IPS-18a (cell line): Measurements from ENCODE around the gene ARRB1.
"Not testable (repeated sequence)": the region's sequence is repeated elsewhere in the genome, so short reads cannot be mapped to it uniquely, and the experiment has no call there.

Experiments used
- H3K27ac ChIP-seq: one replicate; pipeline ENCODE4 v1.5.1; 2013; ENCODE audit warnings: low read length
- H3K27me3 ChIP-seq: one replicate; pipeline ENCODE4 v1.6.1; 2013; ENCODE audit warnings: mild to moderate bottlenecking, low read length; ENCODE audit not compliant: control insufficient read depth, insufficient read depth
- H3K36me3 ChIP-seq: one replicate; pipeline ENCODE4 v1.6.1; 2013; ENCODE audit warnings: low read depth, low read length; ENCODE audit not compliant: control insufficient read depth
- H3K4me1 ChIP-seq: one replicate; pipeline ENCODE4 v1.6.1; 2013; ENCODE audit warnings: low read depth, low read length; ENCODE audit not compliant: control insufficient read depth
- H3K4me3 ChIP-seq: one replicate; pipeline ENCODE4 v1.5.1; 2013; ENCODE audit warnings: low read length
- H3K9ac ChIP-seq: one replicate; pipeline ENCODE4 v1.6.1; 2013; ENCODE audit warnings: mild to moderate bottlenecking, low read length, moderate library complexity
- H3K9me3 ChIP-seq: one replicate; pipeline ENCODE4 v1.6.1; 2013; ENCODE audit warnings: low read depth, low read length; ENCODE audit not compliant: control insufficient read depth

ARRB1 gene

DNA sequence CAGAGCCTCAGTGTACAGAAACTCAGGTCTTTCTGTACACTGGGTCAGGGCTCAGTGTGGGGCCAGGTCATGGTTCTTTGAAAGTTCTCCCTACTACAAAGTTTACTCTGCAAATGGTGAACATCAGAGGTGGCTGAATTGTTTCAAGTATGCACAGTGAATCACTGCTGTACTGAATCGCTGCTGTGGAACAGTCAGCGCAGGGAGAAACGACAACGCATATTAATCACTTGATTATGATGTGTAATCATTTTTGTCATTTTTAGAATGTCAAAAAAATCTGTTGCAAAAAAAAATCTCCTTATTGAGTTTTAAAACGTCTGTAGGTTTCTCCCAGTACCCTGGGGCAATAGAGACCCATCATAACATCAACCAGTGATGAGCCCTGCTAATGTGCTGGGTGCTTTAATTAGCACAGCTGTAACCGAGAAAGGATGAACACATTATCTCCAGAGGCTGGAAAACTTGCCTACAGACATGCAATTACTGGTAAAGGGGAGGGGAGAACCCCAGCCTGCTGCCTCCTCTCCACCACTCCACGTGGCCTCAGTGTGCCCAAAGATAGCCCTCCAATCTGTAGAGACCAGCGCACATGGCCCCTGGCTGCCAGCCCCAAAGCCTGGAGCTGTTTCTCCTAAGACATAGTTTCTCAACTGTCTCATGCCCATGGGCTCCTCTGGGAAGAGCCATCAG lies 12.8 kb downstream of the ARRB1 start:
- H3K9ac ChIP-seq: no peak overlapping the region
- H3K27ac ChIP-seq: no peak overlapping the region

DNA sequence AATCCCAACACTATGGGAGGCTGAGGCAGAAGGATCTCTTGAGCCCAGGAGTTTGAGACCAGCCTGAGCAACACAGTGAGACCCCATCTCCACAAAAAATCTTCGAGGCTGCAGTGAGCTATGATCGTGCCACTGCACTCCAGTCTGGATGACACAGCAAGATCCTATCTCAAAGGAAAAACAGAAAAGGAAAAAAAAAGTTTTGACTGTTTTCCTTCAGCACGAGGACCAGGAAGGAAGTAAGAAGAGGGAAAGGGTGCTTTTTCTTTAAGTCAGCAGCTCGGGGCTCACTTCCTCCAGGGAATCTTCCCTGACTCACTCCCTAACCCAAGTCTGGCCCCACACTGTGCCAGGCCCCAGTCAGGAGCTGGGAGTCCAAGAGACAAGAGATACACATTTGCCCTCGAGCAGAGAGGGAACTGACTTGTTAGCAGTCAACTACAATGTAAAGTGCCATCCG lies 14.2 kb downstream of the ARRB1 start:
- Histone ChIP-seq H3K27ac (no peak overlapping the region), H3K4me1 (peaks cover 20% of the 10 kb centered on the region), H3K4me3 (no peak overlapping the region), H3K36me3 (no peaks in the 10 kb centered on the region), H3K9me3 (no peaks in the 10 kb centered on the region), H3K9ac (no peak overlapping the region), H3K27me3 (no peaks in the 10 kb centered on the region)

More for the DNA sequence above, 12.8 kb downstream of the ARRB1 start:
- Histone ChIP-seq H3K36me3 (no peaks in the 10 kb centered on the region), H3K4me1 (peaks cover 28% of the 10 kb centered on the region), H3K27me3 (no peaks in the 10 kb centered on the region), H3K9me3 (no peaks in the 10 kb centered on the region), H3K4me3 (no peak overlapping the region)

DNA sequence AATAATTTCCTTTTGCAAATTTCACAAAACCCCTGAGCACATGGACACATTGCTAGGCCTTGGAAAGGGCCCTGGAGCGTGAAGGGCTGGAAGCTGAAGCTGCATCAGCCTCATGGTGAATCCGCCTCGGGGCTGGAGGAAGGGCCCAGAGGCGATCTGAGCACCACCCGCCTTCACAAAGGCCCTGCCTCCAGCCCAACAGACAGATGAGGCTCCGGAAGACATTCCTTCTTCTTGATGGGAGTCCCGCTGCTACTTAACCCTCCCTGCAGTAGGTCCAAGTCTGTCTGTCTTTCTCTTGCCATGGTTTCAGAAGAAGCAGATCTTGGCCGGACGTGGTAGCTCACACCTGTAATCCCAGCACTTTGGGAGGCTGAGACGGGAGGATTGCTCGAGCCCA lies 16.5 kb downstream of the ARRB1 start:
- H3K36me3 ChIP-seq: no peaks in the 10 kb centered on the region
- no peaks in the 10 kb centered on the region for H3K9me3 ChIP-seq
- H3K27me3 ChIP-seq: no peaks in the 10 kb centered on the region
- H3K9ac ChIP-seq: no peak overlapping the region
- peaks cover 16% of the 10 kb centered on the region for H3K4me1 ChIP-seq
- no peak overlapping the region for H3K4me3 ChIP-seq
- H3K27ac ChIP-seq: no peak overlapping the region

DNA sequence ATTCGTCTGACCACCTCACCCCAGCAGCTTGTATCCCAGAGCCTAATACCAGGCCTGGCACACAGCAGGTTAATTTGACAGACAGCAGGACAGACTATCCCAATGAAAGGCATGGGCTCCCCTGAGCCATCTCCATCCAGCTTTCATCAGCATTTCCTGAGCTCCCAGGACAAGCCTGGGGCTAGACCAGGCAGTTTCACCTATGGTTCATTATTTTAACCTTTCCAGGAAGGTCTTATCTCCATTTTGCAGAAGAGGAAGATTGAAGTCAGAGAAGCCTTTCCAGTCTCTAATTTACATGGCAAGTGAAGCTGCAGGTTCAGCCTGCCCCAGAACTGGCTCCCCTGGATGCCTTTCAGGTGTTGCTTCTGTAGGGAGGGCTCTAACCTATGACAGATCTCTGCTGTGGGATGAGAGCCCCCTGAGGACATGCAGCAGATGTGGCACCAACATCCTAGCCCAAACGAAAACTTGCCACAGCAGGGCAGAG lies 17.0 kb downstream of the ARRB1 start:
- peaks cover 14% of the 10 kb centered on the region for H3K4me1 ChIP-seq
- H3K27ac ChIP-seq: no peak overlapping the region
- H3K9ac ChIP-seq: no peak overlapping the region
- H3K27me3 ChIP-seq: no peaks in the 10 kb centered on the region
- H3K4me3 ChIP-seq: no peak overlapping the region
- no peaks in the 10 kb centered on the region for H3K9me3 ChIP-seq
- no peaks in the 10 kb centered on the region for H3K36me3 ChIP-seq

DNA sequence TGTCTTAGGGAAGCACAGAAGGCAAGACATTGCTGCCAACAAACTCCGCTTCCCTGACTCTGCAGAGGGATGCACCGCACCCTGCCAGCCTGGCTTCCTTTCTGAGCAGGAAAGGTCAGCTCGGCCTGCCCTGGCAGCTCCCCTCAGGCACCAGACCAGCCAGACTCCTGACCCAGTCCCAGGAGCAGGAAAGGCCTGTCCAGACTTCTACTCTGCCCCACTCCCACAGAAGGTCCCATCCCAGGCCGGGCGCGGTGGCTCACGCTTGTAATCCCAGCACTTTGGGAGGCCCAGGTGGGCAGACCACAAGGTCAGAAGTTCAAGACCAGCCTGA lies 17.7 kb downstream of the ARRB1 start:
- Histone ChIP-seq H3K36me3 (no peaks in the 10 kb centered on the region), H3K27me3 (no peaks in the 10 kb centered on the region), H3K9me3 (no peaks in the 10 kb centered on the region), H3K9ac (no peak overlapping the region), H3K27ac (no peak overlapping the region), H3K4me3 (no peak overlapping the region), H3K4me1 (peaks cover 14% of the 10 kb centered on the region)

DNA sequence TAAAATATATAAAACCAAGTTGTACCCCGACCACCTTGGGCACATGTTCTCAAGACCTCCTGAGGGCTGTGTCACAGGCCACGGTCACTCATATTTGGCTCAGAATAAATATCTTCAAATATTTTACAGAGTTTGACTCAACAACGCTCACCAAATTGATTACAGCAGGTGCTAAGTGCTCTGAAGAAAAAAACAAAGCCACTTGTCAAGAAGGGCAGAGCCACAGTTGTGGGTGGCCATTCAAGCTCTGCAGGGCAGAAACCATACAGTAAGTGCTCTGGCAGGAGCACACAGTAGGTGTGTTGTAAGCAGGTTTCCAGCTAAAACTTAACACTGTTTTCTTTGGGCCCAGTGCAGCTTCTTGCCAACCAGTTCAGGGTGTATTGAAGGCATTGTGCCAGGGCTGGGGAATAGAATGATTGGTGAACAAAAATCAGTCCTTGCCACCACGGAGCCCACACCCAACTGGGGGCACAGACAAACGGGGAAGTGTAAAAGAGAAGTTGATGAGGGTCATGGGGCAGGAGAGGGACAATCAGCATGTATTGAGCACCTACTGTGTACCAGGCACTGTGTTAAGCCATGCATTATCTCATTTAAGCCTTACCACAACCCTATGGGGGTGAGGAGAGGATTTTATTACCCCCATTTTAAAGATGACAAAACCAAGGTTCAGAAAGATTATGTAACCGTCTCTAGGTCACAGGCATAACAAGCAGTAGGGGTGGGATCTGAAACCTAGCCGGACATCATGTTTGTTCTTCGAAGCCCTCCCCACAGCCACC lies 18.2 kb downstream of the ARRB1 start:
- H3K9ac ChIP-seq: no peak overlapping the region
- no peak overlapping the region for H3K4me3 ChIP-seq
- no peaks in the 10 kb centered on the region for H3K36me3 ChIP-seq
- H3K27me3 ChIP-seq: no peaks in the 10 kb centered on the region
- H3K27ac ChIP-seq: no peak overlapping the region
- peaks cover 14% of the 10 kb centered on the region for H3K4me1 ChIP-seq
- no peaks in the 10 kb centered on the region for H3K9me3 ChIP-seq

DNA sequence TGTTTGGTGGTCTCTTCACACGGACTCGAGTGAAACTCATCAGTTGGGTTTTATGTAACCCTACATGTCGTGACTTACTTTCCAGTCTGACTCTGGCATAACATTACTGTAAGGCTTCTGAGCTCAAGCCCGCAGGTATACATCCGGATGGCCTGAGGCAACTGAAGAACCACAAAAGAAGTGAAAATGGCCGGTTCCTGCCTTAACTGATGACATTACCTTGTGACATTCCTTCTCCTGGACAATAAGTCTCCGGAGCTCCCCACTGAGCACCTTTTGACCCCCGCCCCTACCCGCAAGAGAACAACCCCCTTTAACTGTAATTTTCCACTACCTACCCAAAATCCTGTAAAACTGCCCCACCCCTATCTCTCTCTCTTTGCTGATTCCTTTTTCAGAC lies 19.7 kb downstream of the ARRB1 start:
- not testable (repeated sequence) for H3K27ac ChIP-seq, H3K9ac ChIP-seq, H3K27me3 ChIP-seq, H3K4me3 ChIP-seq, H3K9me3 ChIP-seq, H3K36me3 ChIP-seq
- peaks cover 14% of the 10 kb centered on the region for H3K4me1 ChIP-seq

DNA sequence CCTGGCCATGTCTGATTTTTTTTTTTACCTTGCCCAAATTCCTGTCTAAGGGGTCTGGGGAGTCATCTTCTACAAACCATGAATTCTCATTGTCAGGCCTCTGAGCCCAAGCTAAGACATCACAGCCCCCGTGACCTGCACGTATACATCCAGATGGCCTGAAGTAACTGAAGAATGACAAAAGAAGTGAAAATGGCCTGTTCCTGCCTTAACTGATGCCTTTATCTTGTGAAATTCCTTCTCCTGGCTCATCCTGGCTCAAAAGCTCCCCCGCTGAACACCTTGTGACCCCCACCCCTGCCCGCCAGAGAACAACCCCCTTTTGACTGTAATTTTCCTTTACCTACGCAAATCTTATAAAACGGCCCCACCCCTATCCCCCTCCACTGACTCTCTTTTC lies 20.2 kb downstream of the ARRB1 start:
- not testable (repeated sequence) for H3K36me3 ChIP-seq, H3K9ac ChIP-seq, H3K27ac ChIP-seq, H3K9me3 ChIP-seq, H3K27me3 ChIP-seq, H3K4me3 ChIP-seq
- peaks cover 14% of the 10 kb centered on the region for H3K4me1 ChIP-seq

DNA sequence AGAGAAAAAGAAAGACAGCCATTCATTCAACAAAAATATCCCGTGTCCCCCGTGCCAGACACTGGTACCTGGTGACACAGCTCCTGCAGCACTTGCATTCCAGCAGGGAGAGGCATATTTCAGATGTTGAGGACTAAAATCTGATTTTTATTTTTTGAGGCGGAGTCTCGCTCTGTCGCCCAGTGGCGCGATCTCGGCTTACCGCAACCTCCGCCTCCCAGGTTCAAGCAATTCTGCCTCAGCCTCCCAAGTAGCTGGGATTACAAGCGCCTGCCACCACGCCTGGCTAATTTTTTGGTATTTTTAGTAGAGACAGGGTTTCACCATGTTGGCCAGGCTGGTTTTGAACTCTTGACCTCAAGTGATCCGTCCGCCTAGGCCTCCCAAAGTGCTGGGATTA lies 20.6 kb downstream of the ARRB1 start:
- H3K27ac ChIP-seq, H3K4me3 ChIP-seq, H3K27me3 ChIP-seq, H3K9me3 ChIP-seq, H3K9ac ChIP-seq, H3K36me3 ChIP-seq: not testable (repeated sequence)
- H3K4me1 ChIP-seq: peaks cover 14% of the 10 kb centered on the region

DNA sequence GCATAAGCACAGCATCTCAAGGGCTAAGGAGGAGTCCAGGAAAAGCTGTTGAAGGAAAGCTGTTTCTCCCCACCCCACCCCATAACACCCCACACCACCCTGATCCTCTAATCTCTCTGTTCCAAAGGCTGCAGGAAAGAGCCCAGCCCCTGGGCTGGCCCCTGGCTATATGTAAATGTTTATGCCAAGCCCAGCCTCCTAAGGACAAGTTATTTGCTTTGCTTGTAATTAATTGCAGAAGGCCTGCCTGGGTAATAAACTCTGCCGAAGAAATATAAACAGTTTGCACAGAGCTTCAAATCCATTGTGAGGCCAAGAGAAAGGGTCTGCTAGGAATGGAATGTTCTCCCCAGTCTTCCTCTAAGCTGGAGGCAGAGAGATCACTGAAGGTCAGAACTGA lies 21.2 kb downstream of the ARRB1 start:
- Histone ChIP-seq H3K9me3 (no peaks in the 10 kb centered on the region), H3K27ac (no peak overlapping the region), H3K4me1 (peaks cover 14% of the 10 kb centered on the region), H3K9ac (no peak overlapping the region), H3K4me3 (no peak overlapping the region), H3K36me3 (no peaks in the 10 kb centered on the region), H3K27me3 (no peaks in the 10 kb centered on the region)

DNA sequence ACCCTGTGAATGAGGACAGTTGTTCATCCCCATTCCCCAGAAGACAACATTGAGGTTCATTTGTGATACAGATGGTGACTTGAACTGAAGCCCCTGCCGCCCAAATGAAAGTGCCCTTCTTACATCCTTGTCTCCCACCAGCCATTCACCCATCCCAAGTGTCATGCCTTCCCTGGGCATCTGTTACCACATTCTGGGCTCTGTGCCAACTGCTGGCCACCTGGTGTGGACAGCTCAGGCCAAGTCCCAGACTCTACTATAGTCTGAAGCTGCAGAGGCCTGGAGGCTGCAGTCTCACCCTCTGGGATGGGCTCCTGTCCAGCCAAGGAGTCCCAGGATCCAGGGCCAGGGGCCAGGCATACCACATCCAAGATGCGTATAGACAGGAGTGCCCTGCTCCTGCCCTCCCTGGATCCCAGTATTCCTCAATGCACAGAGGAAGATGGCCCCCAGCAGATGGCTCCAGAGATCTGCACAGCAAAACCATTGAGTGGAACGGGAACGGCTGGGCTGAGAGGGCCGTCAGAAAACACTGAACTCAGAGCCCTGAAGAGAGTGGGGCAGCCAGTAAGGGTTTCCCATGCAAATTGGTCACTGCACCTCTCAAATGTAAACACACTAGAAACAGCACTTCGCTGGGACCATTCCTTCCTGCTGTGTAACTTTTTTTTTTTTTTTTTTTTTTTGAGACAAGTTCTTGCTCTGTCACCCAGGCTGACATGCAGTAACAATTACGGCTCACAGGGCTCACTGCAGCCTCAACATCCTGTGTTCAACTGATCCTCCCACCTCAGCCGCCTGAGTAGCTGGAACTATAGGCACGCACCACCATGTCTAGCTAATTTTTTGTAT lies 22.8 kb downstream of the ARRB1 start:
- Histone ChIP-seq H3K27ac (no peak overlapping the region), H3K36me3 (no peaks in the 10 kb centered on the region), H3K4me3 (no peak overlapping the region), H3K27me3 (no peaks in the 10 kb centered on the region), H3K4me1 (peaks cover 6% of the 10 kb centered on the region), H3K9ac (no peak overlapping the region), H3K9me3 (no peaks in the 10 kb centered on the region)
